ENCODE measurements around the gene SIRT2.
"Not testable (repeated sequence)": the region's sequence is repeated elsewhere in the genome, so short reads cannot be mapped to it uniquely, and the experiment has no call there.

SIRT2 gene

GRCh38 chr19:38830039-38830733 is 69.2 kb downstream of the SIRT2 start:
- DNase-seq (ENCODE audit: extremely low read depth in 1 of 2, low read depth in 1 of 2): no peak

GRCh38 chr19:38829203-38829602 is 70.2 kb downstream of the SIRT2 start:
- DNase-seq (ENCODE audit: extremely low read depth in 1 of 2, low read depth in 1 of 2): not testable (repeated sequence)
